Muscle layer of duodenum (tissue), 2 donors: Measurements from ENCODE around the gene ZNF79.
"Not testable (repeated sequence)": the region's sequence is repeated elsewhere in the genome, so short reads cannot be mapped to it uniquely, and the experiment has no call there.

Experiments used
- H3K27ac ChIP-seq: one replicate; pipeline ENCODE4 v1.7.0; 2013; ENCODE audit warnings: mild to moderate bottlenecking, low read length
- H3K27me3 ChIP-seq: one replicate; pipeline ENCODE4 v1.7.0; 2013; ENCODE audit warnings: low read depth, mild to moderate bottlenecking, control low read depth, low read length
- H3K36me3 ChIP-seq, 2 donors: one replicate each; pipeline ENCODE4 v1.7.0; 2013; ENCODE audit warnings: low read length in 2 of 2, control low read depth in 1 of 2, mild to moderate bottlenecking in 1 of 2; ENCODE audit not compliant: insufficient read depth in 2 of 2, control insufficient read depth in 1 of 2
- H3K4me1 ChIP-seq, 2 donors: one replicate each; pipeline ENCODE4 v1.7.0; 2013; ENCODE audit warnings: low read length in 2 of 2, mild to moderate bottlenecking in 2 of 2, control low read depth in 1 of 2, moderate library complexity in 1 of 2; ENCODE audit not compliant: insufficient read depth in 2 of 2, control insufficient read depth in 1 of 2
- H3K4me3 ChIP-seq, 2 donors: one replicate each; pipeline ENCODE4 v1.7.0; 2013; ENCODE audit warnings: low read length in 2 of 2, low read depth in 1 of 2, mild to moderate bottlenecking in 1 of 2
- H3K9me3 ChIP-seq, 2 donors: one replicate each; pipeline ENCODE4 v1.7.0; 2013; ENCODE audit warnings: low read length in 2 of 2, control low read depth in 1 of 2, mild to moderate bottlenecking in 1 of 2; ENCODE audit not compliant: control insufficient read depth in 1 of 2
- donor health status: healthy.

ZNF79 gene

GRCh38 chr9:127463911-127464310, 39.7 kb downstream of the ZNF79 start:
- Histone ChIP-seq H3K36me3 (peaks cover 29 to 74% of the 10 kb centered on the region in 2 donors), H3K9me3 (no peaks in the 10 kb centered on the region), H3K4me1 (no peaks in the 10 kb centered on the region), H3K27me3 (no peaks in the 10 kb centered on the region), H3K27ac (no peak overlapping the region), H3K4me3 (no peak overlapping the region)

GRCh38 chr9:127466407-127466917, 42.3 kb downstream of the ZNF79 start:
- not testable (repeated sequence) for H3K9me3 ChIP-seq, H3K27ac ChIP-seq, H3K4me1 ChIP-seq, H3K4me3 ChIP-seq, H3K27me3 ChIP-seq
- peaks cover 30 to 57% of the 10 kb centered on the region in 2 donors for H3K36me3 ChIP-seq

GRCh38 chr9:127467621-127468020, 43.4 kb downstream of the ZNF79 start:
- no peak overlapping the region for H3K27ac ChIP-seq
- H3K4me1 ChIP-seq = no peaks in the 10 kb centered on the region
- H3K36me3 ChIP-seq = peaks cover 19 to 45% of the 10 kb centered on the region in 2 donors
- H3K27me3 ChIP-seq = no peaks in the 10 kb centered on the region
- H3K4me3 ChIP-seq = no peak overlapping the region
- H3K9me3 ChIP-seq = no peaks in the 10 kb centered on the region

GRCh38 chr9:127470662-127471061, 46.5 kb downstream of the ZNF79 start:
- no peak overlapping the region for H3K4me3 ChIP-seq
- no peaks in the 10 kb centered on the region for H3K4me1 ChIP-seq
- H3K27me3 ChIP-seq = no peaks in the 10 kb centered on the region
- H3K9me3 ChIP-seq = no peaks in the 10 kb centered on the region
- H3K27ac ChIP-seq = no peak overlapping the region
- H3K36me3 ChIP-seq = peaks cover 19 to 46% of the 10 kb centered on the region in 2 donors

- Histone ChIP-seq H3K4me1 (no peaks in the 10 kb centered on the region), H3K9me3 (no peaks in the 10 kb centered on the region), H3K27ac (no peak overlapping the region), H3K4me3 (no peak overlapping the region), H3K27me3 (no peaks in the 10 kb centered on the region), H3K36me3 (peaks cover 16 to 39% of the 10 kb centered on the region in 2 donors)
Measured at GRCh38 chr9:127473501-127473900, 49.3 kb downstream of the ZNF79 start.

- no peaks in the 10 kb centered on the region for H3K4me1 ChIP-seq
- H3K4me3 ChIP-seq = no peak overlapping the region
- peaks cover 19 to 40% of the 10 kb centered on the region in 2 donors for H3K36me3 ChIP-seq
- no peak overlapping the region for H3K27ac ChIP-seq
- H3K9me3 ChIP-seq = no peaks in the 10 kb centered on the region
- H3K27me3 ChIP-seq = no peaks in the 10 kb centered on the region
Measured at GRCh38 chr9:127473932-127474331, 49.8 kb downstream of the ZNF79 start.

GRCh38 chr9:127474592-127474991, 50.4 kb downstream of the ZNF79 start:
- Histone ChIP-seq H3K4me1 (no peaks in the 10 kb centered on the region), H3K36me3 (peaks cover 22 to 47% of the 10 kb centered on the region in 2 donors), H3K9me3 (no peaks in the 10 kb centered on the region), H3K4me3 (no peak overlapping the region), H3K27ac (no peak overlapping the region), H3K27me3 (no peaks in the 10 kb centered on the region)

- no peak overlapping the region for H3K27ac ChIP-seq
- H3K36me3 ChIP-seq = peaks cover 29 to 66% of the 10 kb centered on the region in 2 donors
- H3K27me3 ChIP-seq = no peaks in the 10 kb centered on the region
- H3K4me3 ChIP-seq = no peak overlapping the region
- H3K4me1 ChIP-seq = no peaks in the 10 kb centered on the region
- H3K9me3 ChIP-seq = no peaks in the 10 kb centered on the region
Measured at GRCh38 chr9:127479507-127480081, 55.4 kb downstream of the ZNF79 start.

GRCh38 chr9:127482662-127483061, 58.5 kb downstream of the ZNF79 start:
- Histone ChIP-seq H3K4me1 (no peaks in the 10 kb centered on the region), H3K9me3 (no peaks in the 10 kb centered on the region), H3K27me3 (no peaks in the 10 kb centered on the region), H3K4me3 (no peak overlapping the region), H3K36me3 (peaks cover 38 to 86% of the 10 kb centered on the region in 2 donors), H3K27ac (no peak overlapping the region)

- H3K36me3 ChIP-seq = peaks cover 21 to 85% of the 10 kb centered on the region in 2 donors
- no peaks in the 10 kb centered on the region for H3K4me1 ChIP-seq
- H3K27ac ChIP-seq = no peak overlapping the region
- H3K27me3 ChIP-seq = no peaks in the 10 kb centered on the region
- H3K4me3 ChIP-seq = no peak overlapping the region
- H3K9me3 ChIP-seq = no peaks in the 10 kb centered on the region
Measured at GRCh38 chr9:127485995-127486394, 61.8 kb downstream of the ZNF79 start.

GRCh38 chr9:127488946-127489345, 64.8 kb downstream of the ZNF79 start:
- peaks cover 25 to 84% of the 10 kb centered on the region in 2 donors for H3K36me3 ChIP-seq

More at GRCh38 chr9:127488946-127489345, 64.8 kb downstream of the ZNF79 start:
- Histone ChIP-seq H3K9me3 (no peaks in the 10 kb centered on the region), H3K27ac (no peak overlapping the region), H3K27me3 (no peaks in the 10 kb centered on the region), H3K4me1 (no peaks in the 10 kb centered on the region), H3K4me3 (no peak overlapping the region)
